ENCODE data around the gene DPH1. TPM values are rescaled to one million over a fixed set of nuclear protein-coding genes. Genes with fewer than 3 reads are reported as not detected.

The DPH1 gene
- total and polyA plus RNA-seq, 7 donors = 7.2 to 60.1 (median 27.6) TPM

DNA sequence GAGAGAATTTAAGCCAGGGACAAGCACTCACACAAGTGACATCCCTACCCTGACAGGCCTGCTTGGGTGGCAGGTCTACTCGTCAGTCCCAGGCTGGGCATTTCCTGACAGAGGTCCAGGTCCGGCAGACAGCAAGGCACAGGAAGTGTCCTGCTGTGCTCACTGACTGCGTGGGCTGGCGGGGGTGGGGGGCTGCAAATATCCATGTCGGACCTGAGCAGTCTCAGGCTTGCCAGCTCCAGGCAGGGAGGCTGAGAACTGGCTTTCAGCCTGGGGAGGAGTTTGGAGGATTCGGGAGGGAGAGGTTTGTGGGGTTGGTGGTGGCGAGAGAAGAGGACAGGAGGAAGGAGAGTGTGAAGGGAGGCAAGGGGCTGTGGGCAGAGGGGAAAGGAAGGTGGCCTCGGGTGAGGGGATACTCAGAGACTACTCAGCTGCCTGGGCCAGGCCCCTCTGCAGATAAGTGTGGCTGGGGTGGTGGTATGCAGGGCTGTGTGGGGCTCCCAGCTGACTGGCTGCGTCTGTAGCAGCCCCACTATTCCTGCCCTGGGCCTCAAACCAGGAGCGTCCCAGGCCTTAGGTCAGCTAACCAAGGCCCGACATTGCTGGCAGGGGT is 32.7 kb downstream of the DPH1 start:
- peaks cover 0 to 99% (median 93%) of the 10 kb centered on the region in 4 donors for H3K4me1 ChIP-seq

DNA sequence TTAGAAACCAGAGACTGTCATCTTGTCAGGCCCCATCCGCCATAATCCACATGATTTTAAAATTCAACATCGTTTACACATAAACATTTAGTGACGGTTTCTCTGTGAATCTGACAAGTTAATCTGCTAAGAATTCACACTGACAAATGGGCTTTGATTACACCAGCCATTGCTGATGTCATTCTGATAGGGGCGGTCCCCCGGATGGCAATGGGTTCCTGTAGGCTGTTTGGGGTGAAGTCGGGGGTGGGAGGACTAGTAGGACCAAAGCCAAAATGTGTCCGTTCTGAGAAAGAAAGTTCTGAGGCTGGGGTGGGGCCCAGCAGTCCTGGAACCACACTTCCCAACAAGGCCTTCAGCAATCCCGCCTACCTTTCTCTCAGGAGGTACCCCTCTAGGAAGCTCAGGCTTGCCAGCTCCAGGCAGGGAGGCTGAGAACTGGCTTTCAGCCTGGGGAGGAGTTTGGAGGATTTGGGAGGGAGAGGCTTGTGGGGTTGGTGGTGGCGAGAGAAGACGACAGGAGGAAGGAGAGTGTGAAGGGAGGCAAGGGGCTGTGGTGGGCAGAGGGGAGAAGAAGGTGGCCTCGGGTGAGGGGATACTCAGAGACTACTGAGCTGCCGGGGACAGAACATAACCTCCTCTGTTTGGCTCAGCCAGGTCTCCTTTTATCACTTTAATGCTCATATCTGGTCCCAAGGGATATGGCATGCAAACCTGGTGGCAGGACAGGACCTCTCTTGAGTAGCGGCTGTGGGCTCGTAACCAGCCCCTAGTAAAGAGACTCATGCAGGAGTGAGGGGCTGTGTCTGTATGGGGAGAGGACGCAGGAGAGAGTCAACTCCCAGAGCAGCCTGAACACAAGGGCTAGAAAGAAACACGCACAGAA is 33.6 kb downstream of the DPH1 start:
- Histone ChIP-seq H3K9me3 (no peaks in the 10 kb centered on the region), H3K4me3 (no peak overlapping the region), H3K27me3 (peaks cover 0 to 6% (median 0%) of the 10 kb centered on the region in 3 donors), H3K27ac (peak overlapping the region; percentile 88 to 92 (median 91)), H3K4me1 (peaks cover 0 to 100% (median 94%) of the 10 kb centered on the region in 4 donors), H3K36me3 (peaks cover 0 to 49% (median 2%) of the 10 kb centered on the region in 4 donors)
- intact Hi-C loops (cut with DNase I) = no loop called here
- peak; percentile 82 for DNase-seq
- TF ChIP-seq CTCF (IDR thresholded peaks at IDR 0.05) = no peak
- TF ChIP-seq POLR2A (IDR thresholded peaks at IDR 0.05) = no peak
- TF ChIP-seq POLR2AphosphoS5 (IDR thresholded peaks at IDR 0.05) = peak in 3 of 4 donors; percentile 30 to 45 (median 32)
- TF ChIP-seq EP300 (IDR thresholded peaks at IDR 0.05) = no peak
- WGBS, 2 donors = 72 to 83% methylated on average over 16 of the region's 16 CpGs

More for the DNA sequence above, 32.7 kb downstream of the DPH1 start:
- peaks cover 0 to 46% (median 0%) of the 10 kb centered on the region in 4 donors for H3K36me3 ChIP-seq
- H3K27me3 ChIP-seq = peaks cover 0 to 13% (median 0%) of the 10 kb centered on the region in 3 donors
- peak overlapping the region; percentile 88 to 92 (median 91) for H3K27ac ChIP-seq
- no peaks in the 10 kb centered on the region for H3K9me3 ChIP-seq
- H3K4me3 ChIP-seq = no peak overlapping the region
- no peak for TF ChIP-seq EP300 (IDR thresholded peaks at IDR 0.05)
- no peak for TF ChIP-seq POLR2AphosphoS5 (IDR thresholded peaks at IDR 0.05)
- no peak for TF ChIP-seq CTCF (IDR thresholded peaks at IDR 0.05)
- no peak for TF ChIP-seq POLR2A (IDR thresholded peaks at IDR 0.05)
- peak; percentile 75 for DNase-seq
- intact Hi-C loops (cut with DNase I) = no loop called here
- 71 to 74% methylated on average over 11 of the region's 11 CpGs for WGBS, 2 donors

DNA sequence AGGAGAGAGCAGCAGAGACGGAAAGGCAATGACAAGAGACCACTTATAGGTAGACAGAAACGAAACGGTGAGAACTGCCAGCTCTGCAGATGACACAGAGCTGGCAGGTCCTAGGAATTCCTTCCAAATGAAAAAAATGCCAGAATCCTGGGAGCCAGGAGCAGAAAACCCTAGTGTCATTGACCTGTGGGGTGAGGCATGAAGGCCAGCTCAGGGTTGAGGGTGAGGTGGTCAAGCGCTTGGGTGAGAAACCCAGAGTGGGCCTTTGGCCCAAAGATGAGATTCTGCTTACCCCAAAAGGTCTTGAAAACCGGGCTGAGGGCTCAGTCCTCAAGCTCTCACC is 34.2 kb downstream of the DPH1 start:
- H3K9me3 ChIP-seq = no peaks in the 10 kb centered on the region
- H3K4me1 ChIP-seq = peaks cover 0 to 96% (median 94%) of the 10 kb centered on the region in 4 donors
- no peak for DNase-seq
- intact Hi-C loops (cut with DNase I) = no loop called here
- H3K27me3 ChIP-seq = no peaks in the 10 kb centered on the region
- H3K4me3 ChIP-seq = no peak overlapping the region
- peak overlapping the region; percentile 88 to 92 (median 91) for H3K27ac ChIP-seq
- 60 to 73% methylated on average over 5 of the region's 5 CpGs for WGBS, 2 donors
- H3K36me3 ChIP-seq = peaks cover 0 to 52% (median 2%) of the 10 kb centered on the region in 4 donors
- no peak for TF ChIP-seq EP300 (IDR thresholded peaks at IDR 0.05)
- TF ChIP-seq POLR2AphosphoS5 (IDR thresholded peaks at IDR 0.05) = no peak
- no peak for TF ChIP-seq POLR2A (IDR thresholded peaks at IDR 0.05)
- no peak for TF ChIP-seq CTCF (IDR thresholded peaks at IDR 0.05)

DNA sequence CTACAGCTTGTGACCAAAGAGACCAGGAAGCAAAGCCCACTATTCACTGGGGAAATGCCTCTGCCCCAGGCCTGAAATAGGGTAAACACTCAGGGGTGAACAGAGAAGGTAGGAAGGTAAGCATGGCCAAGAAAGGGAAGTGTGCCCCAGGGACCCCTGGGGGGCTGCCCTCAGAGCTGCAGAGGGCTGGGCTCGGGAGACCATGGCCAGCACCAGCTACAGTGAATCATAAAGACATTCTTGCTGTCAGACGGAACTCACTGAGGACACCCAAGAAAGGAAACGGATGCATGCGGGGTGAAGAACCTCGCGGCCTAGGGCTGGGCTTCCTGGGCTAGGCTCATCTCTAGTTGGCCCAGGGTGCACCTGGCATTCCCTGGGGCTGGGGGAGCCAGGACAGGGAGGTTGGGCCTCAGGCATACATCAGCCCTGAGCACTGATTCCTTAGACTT is 34.6 kb downstream of the DPH1 start:
- Histone ChIP-seq H3K4me3 (no peak overlapping the region), H3K4me1 (peaks cover 0 to 91% (median 89%) of the 10 kb centered on the region in 4 donors), H3K27me3 (no peaks in the 10 kb centered on the region), H3K27ac (peak overlapping the region; percentile 88 to 92 (median 91)), H3K36me3 (peaks cover 0 to 52% (median 2%) of the 10 kb centered on the region in 4 donors), H3K9me3 (no peaks in the 10 kb centered on the region)
- DNase-seq = no peak
- WGBS, 2 donors = 56 to 81% methylated on average over 6 of the region's 6 CpGs
- TF ChIP-seq POLR2AphosphoS5 (IDR thresholded peaks at IDR 0.05) (peak in 1 of 4 donors; percentile 4), CTCF (IDR thresholded peaks at IDR 0.05) (no peak), EP300 (IDR thresholded peaks at IDR 0.05) (no peak), POLR2A (IDR thresholded peaks at IDR 0.05) (no peak)
- intact Hi-C loops (cut with DNase I) = no loop called here

Measured in sigmoid colon (tissue), 7 donors.